Fibroblast of lung (primary cell): ENCODE measurements around the gene NPPC.

Experiments
- EZH2 ChIP-seq: IDR thresholded peaks from 2 replicates; pipeline ENCODE4 v1.5.1; 2012; ENCODE audit warnings: low read length, control low read depth, mild to moderate bottlenecking; ENCODE audit errors: missing control alignments
- TF ChIP-seq, protein P1 (sequence below), 2 donors: IDR thresholded peaks in 1 of 2; conservative IDR thresholded peaks in 1 of 2; 1 replicate in 1 of 2; 2 replicates in 1 of 2; pipeline ENCODE4 v1.5.1; 2011 to 2012; ENCODE audit warnings: low read length in 2 of 2, control low read depth in 1 of 2, inconsistent platforms in 1 of 2, low read depth in 1 of 2, mild to moderate bottlenecking in 1 of 2

GRCh38 chr2:231941673-231942072, 15.5 kb upstream of the NPPC start:
- TF ChIP-seq, protein P1, sequence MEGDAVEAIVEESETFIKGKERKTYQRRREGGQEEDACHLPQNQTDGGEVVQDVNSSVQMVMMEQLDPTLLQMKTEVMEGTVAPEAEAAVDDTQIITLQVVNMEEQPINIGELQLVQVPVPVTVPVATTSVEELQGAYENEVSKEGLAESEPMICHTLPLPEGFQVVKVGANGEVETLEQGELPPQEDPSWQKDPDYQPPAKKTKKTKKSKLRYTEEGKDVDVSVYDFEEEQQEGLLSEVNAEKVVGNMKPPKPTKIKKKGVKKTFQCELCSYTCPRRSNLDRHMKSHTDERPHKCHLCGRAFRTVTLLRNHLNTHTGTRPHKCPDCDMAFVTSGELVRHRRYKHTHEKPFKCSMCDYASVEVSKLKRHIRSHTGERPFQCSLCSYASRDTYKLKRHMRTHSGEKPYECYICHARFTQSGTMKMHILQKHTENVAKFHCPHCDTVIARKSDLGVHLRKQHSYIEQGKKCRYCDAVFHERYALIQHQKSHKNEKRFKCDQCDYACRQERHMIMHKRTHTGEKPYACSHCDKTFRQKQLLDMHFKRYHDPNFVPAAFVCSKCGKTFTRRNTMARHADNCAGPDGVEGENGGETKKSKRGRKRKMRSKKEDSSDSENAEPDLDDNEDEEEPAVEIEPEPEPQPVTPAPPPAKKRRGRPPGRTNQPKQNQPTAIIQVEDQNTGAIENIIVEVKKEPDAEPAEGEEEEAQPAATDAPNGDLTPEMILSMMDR (conservative IDR thresholded peaks at IDR 0.05 in 1 of 2, IDR thresholded peaks at IDR 0.05 in 1 of 2; ENCODE audit: low read depth in 1 of 2, low read length in 2 of 2), result no peak
- no peak for TF ChIP-seq EZH2
